AG04449 (cell line): ENCODE data around the gene AP2A2.

ENCODE experiments used
- CTCF ChIA-PET: fragments of 350-600 bp; formaldehyde crosslinking; extraction: SDS; loops from one replicate; lab custom pipeline; 2021; ENCODE audit warnings: antibody characterized with exemption; lab: Yijun Ruan, JAX
- POLR2A ChIA-PET: fragments of 400-600, 350-600 bp; formaldehyde crosslinking; extraction: SDS; loops from one replicate; lab custom pipeline; 2020; ENCODE audit warnings: antibody characterized with exemption, inconsistent platforms; lab: Yijun Ruan, JAX
- DNase-seq: peaks from one replicate; pipeline ENCODE4 v3.0.0-alpha.2; 2010; ENCODE audit warnings: low read depth, low spot score
- H3K4me3 ChIP-seq: 2 replicates; pipeline ENCODE4 v1.5.1; 2011; ENCODE audit warnings: low read depth, mild to moderate bottlenecking, control low read depth, low read length
- CTCF ChIP-seq: IDR thresholded peaks from one replicate; pipeline ENCODE4 v1.5.1; 2011; ENCODE audit warnings: mild to moderate bottlenecking, moderate library complexity, low read length, control low read depth, inconsistent platforms; ENCODE audit not compliant: insufficient read depth; ENCODE audit errors: missing control alignments

Gene AP2A2

GRCh38 chr11:1030086-1030485 is 104.4 kb downstream of the AP2A2 start:
- DNase-seq, result no peak
- H3K4me3 ChIP-seq, result no peak overlapping the region
- POLR2A ChIA-PET, result no interaction called here
- no peak for TF ChIP-seq CTCF
- CTCF ChIA-PET, result interaction anchor here (1.1 kb wide), 1 partner anchor 119 kb away, joined by 3 read pairs; no protein-coding TSS in a partner anchor

GRCh38 chr11:1030556-1030955 is 104.9 kb downstream of the AP2A2 start:
- no peak overlapping the region for H3K4me3 ChIP-seq
- no peak for TF ChIP-seq CTCF
- POLR2A ChIA-PET, result no interaction called here
- DNase-seq, result no peak
- CTCF ChIA-PET, result no interaction called here

- POLR2A ChIA-PET, result no interaction called here
Measured at GRCh38 chr11:1031121-1031899, 105.6 kb downstream of the AP2A2 start.

DNA sequence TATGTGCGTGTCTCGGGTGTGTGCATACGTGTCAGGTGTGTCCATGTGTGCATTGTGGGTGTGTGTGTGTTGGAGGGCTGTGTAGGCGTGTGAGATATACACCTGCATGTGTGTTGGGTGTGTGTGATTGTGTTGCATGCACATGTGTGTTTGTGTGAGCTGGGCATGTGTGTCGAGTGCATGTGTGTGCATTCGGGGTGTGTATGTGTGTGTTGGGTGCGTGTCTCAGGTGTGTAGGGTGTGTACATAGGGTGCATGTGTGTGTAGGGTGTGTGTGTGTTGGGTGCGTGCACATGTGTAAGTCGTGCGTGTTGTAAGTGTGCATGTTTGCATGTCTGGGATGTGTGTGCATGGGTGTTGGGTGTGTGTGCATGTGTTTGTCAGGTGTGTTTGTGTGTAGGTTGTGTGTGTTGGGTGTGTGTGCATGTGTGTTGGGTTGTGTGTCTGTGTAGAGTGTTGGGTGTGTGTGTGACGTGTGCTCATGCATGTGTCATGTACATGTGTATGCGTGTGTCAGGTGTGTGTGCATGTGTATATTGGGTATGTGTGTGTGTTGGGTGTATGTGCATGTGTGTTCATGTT is 106.7 kb downstream of the AP2A2 start:
- no peak for DNase-seq
- no peak for TF ChIP-seq CTCF
- ChIA-PET POLR2A (no interaction called here), CTCF (no interaction called here)
- H3K4me3 ChIP-seq, result no peak overlapping the region

More at GRCh38 chr11:1031121-1031899, 105.6 kb downstream of the AP2A2 start:
- no peak for DNase-seq
- TF ChIP-seq CTCF, result no peak
- no peak overlapping the region for H3K4me3 ChIP-seq
- CTCF ChIA-PET, result no interaction called here

DNA sequence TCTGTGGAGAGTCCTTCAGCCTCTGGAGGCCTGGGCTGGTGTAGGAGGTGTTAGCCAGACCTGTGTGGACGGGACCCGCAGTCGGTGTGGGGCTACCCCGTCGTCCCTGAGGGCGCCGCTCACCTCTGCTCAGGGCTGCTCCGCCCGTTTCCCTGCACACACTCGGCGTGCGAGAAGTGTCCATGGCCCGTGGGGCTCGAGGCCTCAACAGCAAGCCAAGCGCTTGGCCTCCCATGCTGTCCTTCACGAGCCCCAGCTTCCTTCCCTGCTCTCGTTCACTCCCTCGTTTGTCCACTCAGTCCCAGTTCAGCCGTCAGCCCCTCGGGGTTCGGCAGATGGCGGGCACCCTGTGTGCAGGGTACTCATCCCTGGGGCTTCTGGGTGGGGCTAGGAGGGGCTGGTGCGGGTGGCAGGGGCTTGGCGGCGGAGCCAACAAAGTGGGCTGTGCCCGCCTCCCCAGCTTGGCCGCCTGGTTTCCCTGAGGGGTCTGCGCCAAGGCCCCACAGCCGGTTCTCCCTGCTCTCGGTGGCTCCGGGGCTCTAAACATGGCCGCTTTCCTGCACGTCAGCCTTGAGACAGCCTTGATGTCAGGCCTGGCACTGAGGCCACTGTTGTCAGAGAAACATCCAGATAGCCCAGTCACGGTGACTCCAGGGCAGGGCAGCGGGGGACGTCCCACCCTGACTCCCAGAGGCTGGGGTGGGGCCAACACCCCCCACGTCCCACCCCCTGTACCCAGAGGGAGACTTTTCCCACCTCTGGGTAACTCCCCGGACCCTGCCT is 107.5 kb downstream of the AP2A2 start:
- DNase-seq, result no peak
- no peak overlapping the region for H3K4me3 ChIP-seq
- ChIA-PET POLR2A (no interaction called here), CTCF (no interaction called here)
- no peak for TF ChIP-seq CTCF

GRCh38 chr11:1034001-1034400 is 108.3 kb downstream of the AP2A2 start:
- TF ChIP-seq CTCF, result no peak
- ChIA-PET POLR2A (no interaction called here), CTCF (no interaction called here)
- no peak overlapping the region for H3K4me3 ChIP-seq
- no peak for DNase-seq
